A549 (cell line): ENCODE data around the gene MRPL33. TPM values are rescaled to one million over a fixed set of nuclear protein-coding genes. Genes with fewer than 3 reads are reported as not detected.

Experiments
- ATAC-seq, 2 experiments: fragments of 200-7000 bp in 1 of 2; fragments of >200 bp in 1 of 2; cut with Nextera tagmentation in 1 of 2; cut with Tn5 transposase in 1 of 2; 3 replicates each; pipeline versions ENCODE4 v1.8.0 to v1.9.1; 2018 to 2020; ENCODE audit warnings: mild to moderate bottlenecking in 1 of 2, moderate library complexity in 1 of 2
- CTCF ChIA-PET: fragments of 300-600 bp; sonication (Branson Sonifier 250); formaldehyde crosslinking; extraction: SDS; loops from one replicate; lab custom pipeline; 2021; ENCODE audit warnings: antibody characterized with exemption, inconsistent platforms; lab: Yijun Ruan, JAX
- POLR2A ChIA-PET: fragments of 350-600 bp; formaldehyde crosslinking; extraction: SDS; loops from one replicate; lab custom pipeline; 2021; ENCODE audit warnings: antibody characterized with exemption, inconsistent platforms; lab: Yijun Ruan, JAX
- DNase-seq, 2 experiments: peaks; one replicate each; pipeline versions ENCODE4 v3.0.0 to v3.0.0-alpha.2; 2011 to 2016; ENCODE audit warnings: low read depth in 1 of 2, low spot score in 1 of 2
- FAIRE-seq: peaks from 2 replicates; lab custom pipeline; 2011; peaks lifted over from hg19 to GRCh38; lab: Jason Lieb, UNC
- H3K27ac ChIP-seq, 2 experiments: fragments of >200 bp; sonication (Bioruptor Twin); formaldehyde crosslinking; 3 replicates each; pipeline ENCODE4 v1.5.1; 2016 to 2017
- H3K4me1 ChIP-seq: fragments of >200 bp; sonication (Bioruptor Twin); formaldehyde crosslinking; 3 replicates; pipeline ENCODE4 v1.6.1; 2016
- H3K4me2 ChIP-seq: fragments of >200 bp; sonication (Bioruptor Twin); formaldehyde crosslinking; 3 replicates; pipeline ENCODE4 v1.6.1; 2016
- H3K4me3 ChIP-seq: fragments of >200 bp; sonication (Bioruptor Twin); formaldehyde crosslinking; 3 replicates; pipeline ENCODE4 v1.5.1; 2016
- H3K9me3 ChIP-seq: fragments of >200 bp; sonication (Bioruptor Twin); formaldehyde crosslinking; 3 replicates; pipeline ENCODE4 v1.6.1; 2016
- CBX2 ChIP-seq: fragments of 200-600 bp; sonication (generic); IDR thresholded peaks from 2 replicates; pipeline ENCODE4 v1.6.1; 2016; ENCODE audit warnings: low read depth, mild to moderate bottlenecking, borderline replicate concordance
- CEBPB ChIP-seq, 2 experiments: fragments of >200 bp in 1 of 2; sonication (Bioruptor Twin) in 1 of 2; formaldehyde crosslinking in 1 of 2; IDR thresholded peaks; 2 replicates each; pipeline ENCODE4 v1.6.1; 2012 to 2016
- CHD4 ChIP-seq: fragments of 200-600 bp; sonication (generic); IDR thresholded peaks from 2 replicates; pipeline ENCODE4 v1.6.1; 2016; ENCODE audit warnings: antibody characterized with exemption, mild to moderate bottlenecking, borderline replicate concordance
- EHF ChIP-seq: fragments of 250-450 bp; sonication (Bioruptor Pico); IDR thresholded peaks from 2 replicates; pipeline ENCODE4 v1.5.0; 2020; ENCODE audit warnings: mild to moderate bottlenecking
- FOXS1 ChIP-seq: fragments of 250-450 bp; sonication (Bioruptor Pico); IDR thresholded peaks from 2 replicates; pipeline ENCODE4 v1.5.0; 2020; ENCODE audit warnings: mild to moderate bottlenecking, moderate library complexity
- HDAC2 ChIP-seq: fragments of 200-600 bp; sonication (generic); IDR thresholded peaks from 2 replicates; pipeline ENCODE4 v1.6.1; 2016
- HOXB5 ChIP-seq: fragments of 250-450 bp; sonication (Bioruptor Pico); IDR thresholded peaks from 2 replicates; pipeline ENCODE4 v1.5.0; 2020; ENCODE audit warnings: mild to moderate bottlenecking, moderate library complexity
- KDM1A ChIP-seq: fragments of 200-600 bp; sonication (generic); IDR thresholded peaks from 2 replicates; pipeline ENCODE4 v1.6.1; 2016; ENCODE audit warnings: low read depth, mild to moderate bottlenecking
- KDM5A ChIP-seq: fragments of 200-600 bp; sonication (generic); IDR thresholded peaks from 2 replicates; pipeline ENCODE4 v1.6.1; 2016; ENCODE audit warnings: antibody characterized with exemption, mild to moderate bottlenecking
- RAD21 ChIP-seq, 2 experiments: fragments of >200 bp in 1 of 2; sonication (Bioruptor Twin) in 1 of 2; formaldehyde crosslinking in 1 of 2; IDR thresholded peaks in 1 of 2; conservative IDR thresholded peaks in 1 of 2; 2 replicates in 1 of 2; 3 replicates in 1 of 2; pipeline ENCODE4 v1.6.1; 2012 to 2018; ENCODE audit warnings: inconsistent platforms in 1 of 2
- RFX5 ChIP-seq: fragments of 450-650 bp; IDR thresholded peaks from 2 replicates; pipeline ENCODE4 v1.7.1; 2014; ENCODE audit warnings: antibody characterized with exemption, mild to moderate bottlenecking, moderate library complexity
- RNF2 ChIP-seq: fragments of 200-600 bp; sonication (generic); IDR thresholded peaks from 2 replicates; pipeline ENCODE4 v1.6.1; 2016; ENCODE audit warnings: low read depth, mild to moderate bottlenecking, antibody characterized with exemption, moderate library complexity, borderline replicate concordance
- SMC3 ChIP-seq: fragments of >200 bp; sonication (Bioruptor Twin); formaldehyde crosslinking; IDR thresholded peaks from 3 replicates; pipeline ENCODE4 v1.6.1; 2018; ENCODE audit warnings: inconsistent platforms
- SREBF2 ChIP-seq: fragments of 450-650 bp; IDR thresholded peaks from 2 replicates; pipeline ENCODE4 v1.6.1; 2014; ENCODE audit warnings: mild to moderate bottlenecking, moderate library complexity
- ZC3H11A ChIP-seq: fragments of 450-650 bp; IDR thresholded peaks from 2 replicates; pipeline ENCODE4 v1.6.1; 2014; ENCODE audit warnings: antibody characterized with exemption, mild to moderate bottlenecking
- WGBS: methylation state at CpG from one replicate; pipeline ENCODE4 v1.1.6; 2017; ENCODE audit errors: missing lambda C conversion rate; 5-methylcytosine and 5-hydroxymethylcytosine counted together
- polyA plus RNA-seq, 4 experiments: library from polyadenylated mRNA; depleted of rRNA in 3 of 4; stranded (reverse); fragments of >200 nt; fragmentation: RNase III in 1 of 4; extraction: RNeasy Plus Mini Kit Qiagen cat#74134 plus additional on column Dnase treatment in 1 of 4; gene quantifications; 2 replicates in 3 of 4; 3 replicates in 1 of 4; pipeline ENCODE4 v1.2.3, GENCODE V29; 2011 to 2017
- TF ChIP-seq, protein P1 (sequence below): IDR thresholded peaks from 2 replicates; pipeline ENCODE4 v1.6.1; 2012
- TF ChIP-seq, protein P2 (sequence below): fragments of 200-600 bp; sonication (generic); IDR thresholded peaks from 2 replicates; pipeline ENCODE4 v1.6.1; 2016; ENCODE audit warnings: antibody characterized with exemption, mild to moderate bottlenecking, moderate library complexity

MRPL33 gene
- polyA plus RNA-seq, 2 of the 4 experiments (the other 2 are of a cell fraction): 287 to 497 TPM

GRCh38 chr2:27823569-27823968, 52.0 kb downstream of the MRPL33 start:
- no peak for DNase-seq
- no peak for FAIRE-seq
- TF ChIP-seq KDM5A (no peak), RNF2 (no peak), FOXS1 (CRISPR knock-in tag) (no peak), HOXB5 (CRISPR knock-in tag) (no peak), RAD21 (conservative IDR thresholded peaks at IDR 0.05 in 1 of 2, IDR thresholded peaks at IDR 0.05 in 1 of 2) (peak in 1 of 2 experiments; percentile 10; a peak in 1 of 5 replicates)
- TF ChIP-seq, protein P1, sequence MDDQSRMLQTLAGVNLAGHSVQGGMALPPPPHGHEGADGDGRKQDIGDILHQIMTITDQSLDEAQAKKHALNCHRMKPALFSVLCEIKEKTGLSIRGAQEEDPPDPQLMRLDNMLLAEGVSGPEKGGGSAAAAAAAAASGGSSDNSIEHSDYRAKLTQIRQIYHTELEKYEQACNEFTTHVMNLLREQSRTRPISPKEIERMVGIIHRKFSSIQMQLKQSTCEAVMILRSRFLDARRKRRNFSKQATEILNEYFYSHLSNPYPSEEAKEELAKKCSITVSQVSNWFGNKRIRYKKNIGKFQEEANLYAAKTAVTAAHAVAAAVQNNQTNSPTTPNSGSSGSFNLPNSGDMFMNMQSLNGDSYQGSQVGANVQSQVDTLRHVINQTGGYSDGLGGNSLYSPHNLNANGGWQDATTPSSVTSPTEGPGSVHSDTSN: no peak
- CTCF ChIA-PET: interaction anchor here (0.6 to 1.1 kb wide), 4 partner anchors 9 to 101 kb away, joined by 3 to 4 read pairs (median 4); no protein-coding TSS in a partner anchor
- POLR2A ChIA-PET: no interaction called here
- Histone ChIP-seq H3K27ac (no peak overlapping the region), H3K4me3 (no peak overlapping the region), H3K4me2 (no peak overlapping the region), H3K9me3 (peaks cover 17% of the 10 kb centered on the region; the same call in 2 of the 3 replicates), H3K4me1 (no peaks in the 10 kb centered on the region)
- WGBS: 75% methylated on average over 5 of the region's 5 CpGs
- ATAC-seq: no peak

DNA sequence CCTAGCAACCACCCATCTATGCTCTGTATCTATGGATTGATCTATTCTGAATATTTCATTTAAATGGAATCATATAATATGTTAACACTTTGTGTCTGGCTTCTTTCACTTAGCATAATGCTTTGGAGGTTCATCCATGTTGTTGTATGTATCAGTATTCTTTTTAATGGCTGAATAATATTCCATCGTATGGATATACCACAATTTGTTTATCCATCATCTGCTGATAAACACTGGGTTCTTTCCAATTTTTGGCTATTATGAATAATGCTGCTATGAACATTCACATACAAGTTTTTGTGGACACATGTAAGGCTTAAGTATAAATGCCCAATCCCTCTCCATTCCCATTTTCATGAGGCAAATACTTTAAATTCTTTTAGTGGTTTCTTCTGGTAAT, 52.9 kb downstream of the MRPL33 start:
- peaks cover 17% of the 10 kb centered on the region; the same call in 2 of the 3 replicates for H3K9me3 ChIP-seq
- no peak for ATAC-seq
- no peak for FAIRE-seq
- H3K4me3 ChIP-seq: no peak overlapping the region
- H3K4me1 ChIP-seq: no peaks in the 10 kb centered on the region
- ChIA-PET CTCF (no interaction called here), POLR2A (no interaction called here)
- no peak overlapping the region for H3K27ac ChIP-seq
- DNase-seq: no peak
- 91% methylated on average over 1 of the region's 1 CpG for WGBS
- TF ChIP-seq CBX2 (no peak), KDM1A (peak; percentile 70; the same call in 1 of the 2 replicates), HDAC2 (peak; percentile 61; the same call in 1 of the 2 replicates)
- no peak overlapping the region for H3K4me2 ChIP-seq

DNA sequence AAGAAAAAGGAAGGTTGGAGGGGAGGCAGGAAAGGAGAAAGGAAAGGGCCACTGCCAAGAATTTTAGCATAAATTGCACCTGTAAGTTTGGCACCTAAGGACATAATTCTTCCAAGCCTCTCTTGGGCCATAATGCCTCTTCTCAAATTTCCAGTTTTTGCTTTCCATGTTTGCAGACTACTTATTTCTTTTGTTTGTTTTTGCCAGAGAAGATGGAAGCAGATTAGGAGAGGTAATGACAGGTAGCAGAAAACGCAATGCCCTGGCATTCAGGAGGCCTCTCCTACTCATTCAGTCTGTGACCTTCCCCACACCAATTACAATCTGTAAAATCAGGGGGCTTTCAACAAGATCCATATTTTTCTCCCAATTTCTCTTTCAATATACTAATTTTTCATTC, 56.8 kb downstream of the MRPL33 start:
- ATAC-seq (no peak), DNase-seq (no peak), FAIRE-seq (no peak)
- H3K9me3 ChIP-seq: peaks cover 18% of the 10 kb centered on the region; the same call in 2 of the 3 replicates
- no peaks in the 10 kb centered on the region for H3K4me1 ChIP-seq
- H3K4me2 ChIP-seq: no peak overlapping the region
- H3K4me3 ChIP-seq: no peak overlapping the region
- WGBS: 71% methylated on average over 1 of the region's 1 CpG
- CTCF ChIA-PET: interaction anchor here (0.9 kb wide), 1 partner anchor 15 kb away, joined by 3 read pairs; no protein-coding TSS in a partner anchor
- no peak overlapping the region for H3K27ac ChIP-seq
- POLR2A ChIA-PET: no interaction called here
- TF ChIP-seq KDM5A: no peak
- TF ChIP-seq, protein P2, sequence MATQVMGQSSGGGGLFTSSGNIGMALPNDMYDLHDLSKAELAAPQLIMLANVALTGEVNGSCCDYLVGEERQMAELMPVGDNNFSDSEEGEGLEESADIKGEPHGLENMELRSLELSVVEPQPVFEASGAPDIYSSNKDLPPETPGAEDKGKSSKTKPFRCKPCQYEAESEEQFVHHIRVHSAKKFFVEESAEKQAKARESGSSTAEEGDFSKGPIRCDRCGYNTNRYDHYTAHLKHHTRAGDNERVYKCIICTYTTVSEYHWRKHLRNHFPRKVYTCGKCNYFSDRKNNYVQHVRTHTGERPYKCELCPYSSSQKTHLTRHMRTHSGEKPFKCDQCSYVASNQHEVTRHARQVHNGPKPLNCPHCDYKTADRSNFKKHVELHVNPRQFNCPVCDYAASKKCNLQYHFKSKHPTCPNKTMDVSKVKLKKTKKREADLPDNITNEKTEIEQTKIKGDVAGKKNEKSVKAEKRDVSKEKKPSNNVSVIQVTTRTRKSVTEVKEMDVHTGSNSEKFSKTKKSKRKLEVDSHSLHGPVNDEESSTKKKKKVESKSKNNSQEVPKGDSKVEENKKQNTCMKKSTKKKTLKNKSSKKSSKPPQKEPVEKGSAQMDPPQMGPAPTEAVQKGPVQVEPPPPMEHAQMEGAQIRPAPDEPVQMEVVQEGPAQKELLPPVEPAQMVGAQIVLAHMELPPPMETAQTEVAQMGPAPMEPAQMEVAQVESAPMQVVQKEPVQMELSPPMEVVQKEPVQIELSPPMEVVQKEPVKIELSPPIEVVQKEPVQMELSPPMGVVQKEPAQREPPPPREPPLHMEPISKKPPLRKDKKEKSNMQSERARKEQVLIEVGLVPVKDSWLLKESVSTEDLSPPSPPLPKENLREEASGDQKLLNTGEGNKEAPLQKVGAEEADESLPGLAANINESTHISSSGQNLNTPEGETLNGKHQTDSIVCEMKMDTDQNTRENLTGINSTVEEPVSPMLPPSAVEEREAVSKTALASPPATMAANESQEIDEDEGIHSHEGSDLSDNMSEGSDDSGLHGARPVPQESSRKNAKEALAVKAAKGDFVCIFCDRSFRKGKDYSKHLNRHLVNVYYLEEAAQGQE: no peak
- TF ChIP-seq SMC3: no peak
- TF ChIP-seq CHD4: no peak
- no peak for TF ChIP-seq SREBF2
- TF ChIP-seq EHF: no peak
- no peak for TF ChIP-seq RFX5
- no peak for TF ChIP-seq RNF2
- no peak for TF ChIP-seq ZC3H11A
- no peak for TF ChIP-seq CEBPB (IDR thresholded peaks at IDR 0.05)

Other genes with a start within 250 kb of the MRPL33 start
- 55.4 and 60.4 TPM in 2 replicates for gene ZNF512, start 188.7 kb upstream of the MRPL33 start, polyA plus RNA-seq (2011; rRNA removed)
- gene ZNF512, start 188.7 kb upstream of the MRPL33 start, polyA plus RNA-seq (2017; fragmentation: RNase III; extraction: RNeasy Plus Mini Kit Qiagen cat#74134 plus additional on column Dnase treatment): 22.0 to 25.3 TPM (median 22.6 TPM) in 3 replicates
- gene CCDC121, start 142.7 kb upstream of the MRPL33 start, polyA plus RNA-seq (2011; rRNA removed): 7.2 and 7.8 TPM in 2 replicates
- gene CCDC121, start 142.7 kb upstream of the MRPL33 start, polyA plus RNA-seq (2017; fragmentation: RNase III; extraction: RNeasy Plus Mini Kit Qiagen cat#74134 plus additional on column Dnase treatment): 4.6 to 5.2 TPM (median 4.9 TPM) in 3 replicates
- gene GPN1, start 142.7 kb upstream of the MRPL33 start, polyA plus RNA-seq (2011; rRNA removed): 98.9 and 117 TPM in 2 replicates
- gene GPN1, start 142.7 kb upstream of the MRPL33 start, polyA plus RNA-seq (2017; fragmentation: RNase III; extraction: RNeasy Plus Mini Kit Qiagen cat#74134 plus additional on column Dnase treatment): 59.8 to 59.9 TPM (median 59.9 TPM) in 3 replicates
- 67.0 and 73.1 TPM in 2 replicates for gene SUPT7L, start 108.1 kb upstream of the MRPL33 start, polyA plus RNA-seq (2011; rRNA removed)
- 34.5 to 41.2 TPM (median 39.5 TPM) in 3 replicates for gene SUPT7L, start 108.1 kb upstream of the MRPL33 start, polyA plus RNA-seq (2017; fragmentation: RNase III; extraction: RNeasy Plus Mini Kit Qiagen cat#74134 plus additional on column Dnase treatment)
- gene SLC4A1AP, start 107.8 kb upstream of the MRPL33 start, polyA plus RNA-seq (2011; rRNA removed): 21.1 and 33.0 TPM in 2 replicates
- gene SLC4A1AP, start 107.8 kb upstream of the MRPL33 start, polyA plus RNA-seq (2017; fragmentation: RNase III; extraction: RNeasy Plus Mini Kit Qiagen cat#74134 plus additional on column Dnase treatment): 30.0 to 32.6 TPM (median 31.8 TPM) in 3 replicates
- 7.4 and 8.5 TPM in 2 replicates for gene RBKS, start 118.7 kb downstream of the MRPL33 start, polyA plus RNA-seq (2011; rRNA removed)
- 7.6 to 9.5 TPM (median 8.5 TPM) in 3 replicates for gene RBKS, start 118.7 kb downstream of the MRPL33 start, polyA plus RNA-seq (2017; fragmentation: RNase III; extraction: RNeasy Plus Mini Kit Qiagen cat#74134 plus additional on column Dnase treatment)
- gene BABAM2, start 119.0 kb downstream of the MRPL33 start, polyA plus RNA-seq (2011; rRNA removed): 78.4 and 87.1 TPM in 2 replicates
- gene BABAM2, start 119.0 kb downstream of the MRPL33 start, polyA plus RNA-seq (2017; fragmentation: RNase III; extraction: RNeasy Plus Mini Kit Qiagen cat#74134 plus additional on column Dnase treatment): 52.9 to 54.0 TPM (median 53.7 TPM) in 3 replicates